Measurements from ENCODE around the gene SORBS1.

- TF ChIP-seq ZNF57 (CRISPR knock-in tag; IDR thresholded peaks at IDR 0.05) (no peak), EZH2 (IDR thresholded peaks at IDR 0.05; ENCODE audit: borderline replicate concordance, low read depth, low read length) (no peak), E2F4 (CRISPR knock-in tag; IDR thresholded peaks at IDR 0.05; ENCODE audit: low read depth) (no peak)
These were observed 145.5 kb downstream of the SORBS1 start for GRCh38 chr10:95415621-95416031.
